GM18951 (cell line): Measurements from ENCODE around the gene B4GALT5.
"Not testable (repeated sequence)": the region's sequence is repeated elsewhere in the genome, so short reads cannot be mapped to it uniquely, and the experiment has no call there.

Source experiments
- POLR2A ChIP-seq: IDR thresholded peaks from 4 replicates; pipeline ENCODE4 v1.6.1; 2011; ENCODE audit warnings: mild to moderate bottlenecking; ENCODE audit not compliant: insufficient read length, insufficient read depth; ENCODE audit errors: extremely low read depth
- in situ Hi-C: fragments of 300-500 bp; cut with MboI; formaldehyde crosslinking; loops from one replicate; pipeline ENCODE4 v1.12.0; 2022; ENCODE audit warnings: low sequenced_read_pairs, mixed read lengths, inconsistent platforms; ENCODE audit not compliant: unreplicated experiment

Gene B4GALT5, protein sequence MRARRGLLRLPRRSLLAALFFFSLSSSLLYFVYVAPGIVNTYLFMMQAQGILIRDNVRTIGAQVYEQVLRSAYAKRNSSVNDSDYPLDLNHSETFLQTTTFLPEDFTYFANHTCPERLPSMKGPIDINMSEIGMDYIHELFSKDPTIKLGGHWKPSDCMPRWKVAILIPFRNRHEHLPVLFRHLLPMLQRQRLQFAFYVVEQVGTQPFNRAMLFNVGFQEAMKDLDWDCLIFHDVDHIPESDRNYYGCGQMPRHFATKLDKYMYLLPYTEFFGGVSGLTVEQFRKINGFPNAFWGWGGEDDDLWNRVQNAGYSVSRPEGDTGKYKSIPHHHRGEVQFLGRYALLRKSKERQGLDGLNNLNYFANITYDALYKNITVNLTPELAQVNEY

DNA sequence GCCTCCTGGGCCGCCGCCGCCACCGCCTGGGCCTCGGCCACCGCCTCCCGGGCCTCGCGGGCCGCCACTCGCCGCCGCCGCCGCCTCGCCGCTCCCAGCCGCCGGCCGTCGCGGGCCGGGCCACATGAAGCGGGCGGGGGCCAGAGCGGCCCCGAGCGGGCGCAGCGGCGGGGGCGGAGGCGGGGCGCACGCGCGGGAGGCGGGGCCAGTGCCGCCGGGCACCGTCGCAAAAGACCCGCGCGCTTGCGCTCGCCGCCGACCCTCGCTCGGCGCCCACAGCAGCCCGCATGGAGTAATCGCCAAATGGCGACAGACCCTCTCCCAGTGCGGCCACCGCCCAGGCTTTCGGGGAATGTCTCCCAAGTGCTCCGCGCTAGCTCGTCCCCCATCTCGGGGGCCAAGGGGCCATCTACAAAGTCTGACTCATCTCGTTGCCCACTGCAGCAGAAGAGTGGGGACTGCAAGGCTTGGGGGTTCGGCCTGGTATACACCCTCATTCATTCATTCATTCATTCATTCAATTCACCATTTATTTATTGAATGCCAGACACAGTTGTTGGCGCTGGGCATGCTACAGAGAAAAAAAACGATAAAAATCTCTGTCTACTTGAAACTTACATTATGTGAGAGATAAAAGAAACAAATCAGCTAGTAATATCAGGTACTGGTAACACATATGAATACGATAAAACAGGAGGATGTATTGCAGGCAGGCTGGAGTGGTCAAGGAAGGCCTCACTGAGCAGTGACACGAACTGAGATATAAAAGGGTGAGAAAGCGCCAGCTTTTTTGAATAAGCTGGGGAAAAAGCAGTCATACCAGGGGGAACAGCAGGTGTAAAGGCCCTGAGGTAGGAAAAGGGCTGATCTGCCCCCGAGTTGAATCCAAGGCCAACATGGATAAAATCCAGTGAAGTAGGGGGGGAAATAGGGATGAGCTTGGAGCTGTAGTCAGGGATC, at the start of gene B4GALT5:
TSS of gene B4GALT5 (minus strand) at position 126 of the 960 bp plus-strand sequence. CDS start 188 bp downstream, outside the sequence.
- TF ChIP-seq POLR2A, result peak; percentile 72
- in situ Hi-C loops, result no loop called here

DNA sequence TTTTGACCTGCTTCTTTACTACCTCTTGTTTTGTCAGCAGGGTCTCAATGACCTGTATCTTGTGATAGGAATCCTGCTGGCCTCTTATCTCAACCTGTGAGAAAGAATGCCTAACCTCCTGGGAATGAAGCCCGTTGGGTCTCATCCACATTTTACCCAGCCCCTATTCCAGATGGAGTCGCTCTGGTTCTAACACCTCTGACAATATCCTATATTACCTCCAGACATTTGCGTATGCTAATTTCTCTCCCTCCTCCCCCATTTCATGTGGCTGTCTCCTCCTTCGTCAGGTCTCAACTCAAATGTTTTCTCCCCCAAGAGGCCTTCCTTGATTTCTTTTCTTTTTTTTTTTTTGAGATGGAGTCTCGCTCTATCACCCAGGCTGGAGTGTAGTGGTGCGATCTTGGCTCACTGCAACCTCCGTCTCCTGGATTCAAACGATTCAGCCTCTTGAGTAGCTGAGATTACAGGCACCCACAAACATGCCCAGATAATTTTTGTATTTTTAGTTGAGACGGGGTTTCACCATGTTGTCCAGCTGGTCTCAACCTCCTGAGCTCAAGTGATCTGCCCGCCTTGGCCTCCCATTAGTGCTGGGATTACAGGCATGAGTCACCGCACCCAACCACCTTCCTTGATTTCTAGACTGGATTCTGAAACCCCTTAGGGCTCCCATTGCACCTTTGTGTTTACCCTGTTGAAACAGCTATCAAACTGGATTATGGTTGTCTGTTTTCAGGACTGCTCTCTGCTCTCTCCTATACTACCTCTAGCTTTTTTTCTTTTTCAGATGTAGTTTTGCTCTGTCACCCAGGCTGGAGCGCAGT, 49.5 kb upstream of the B4GALT5 start:
- in situ Hi-C loops, result no loop called here
- TF ChIP-seq POLR2A, result no peak

DNA sequence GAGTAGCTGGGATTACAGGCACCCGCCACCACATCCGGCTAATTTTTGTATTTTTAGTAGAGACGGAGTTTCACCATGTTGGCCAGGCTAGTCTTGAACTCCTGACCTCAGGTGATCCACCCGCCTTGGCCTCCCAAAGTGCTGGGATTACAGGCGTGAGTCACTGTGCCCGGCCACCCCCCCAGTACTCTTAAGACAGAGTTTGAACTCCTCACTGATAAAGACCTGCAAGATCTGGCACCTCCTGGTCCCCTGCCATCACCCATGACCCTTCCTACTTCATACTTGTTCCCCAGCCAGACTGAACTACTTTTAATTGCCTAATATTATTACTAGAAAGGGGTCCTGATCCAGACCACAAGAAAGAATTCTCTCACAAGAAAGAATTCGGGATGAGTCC, 48.2 kb upstream of the B4GALT5 start:
- in situ Hi-C loops, result not testable (repeated sequence)

DNA sequence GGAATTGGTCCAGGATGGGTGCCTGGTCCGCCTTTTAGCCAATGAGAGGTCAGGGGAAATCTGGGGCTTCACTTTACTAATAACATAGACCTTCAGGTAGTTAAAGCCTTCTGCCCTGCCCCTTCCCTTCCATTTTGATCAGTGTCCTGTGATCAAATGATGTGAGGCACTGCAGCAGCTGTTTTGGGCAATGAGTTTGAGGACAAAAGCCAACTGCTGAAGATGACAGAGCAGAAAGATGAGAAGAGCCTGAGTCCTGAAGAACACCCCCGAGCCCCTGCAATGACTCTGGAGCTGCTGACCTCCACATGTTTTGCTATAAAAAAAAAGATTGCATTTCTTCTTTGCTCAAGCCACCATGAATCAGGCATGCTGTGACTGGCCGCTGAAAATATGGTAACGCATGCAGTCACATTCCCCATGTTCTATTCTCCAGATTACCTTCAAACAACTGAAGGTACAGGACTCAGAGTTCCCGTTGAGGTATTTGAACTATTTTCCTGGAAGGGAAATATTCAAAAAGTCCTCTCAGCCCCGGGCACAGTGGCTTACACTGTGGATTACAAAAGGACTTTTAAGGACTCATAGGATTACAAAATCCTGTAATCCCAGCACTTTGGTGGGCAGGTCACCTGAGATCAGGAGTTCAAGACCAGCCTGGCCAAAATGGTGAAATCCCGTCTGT, 45.7 kb upstream of the B4GALT5 start:
- in situ Hi-C loops, result no loop called here

DNA sequence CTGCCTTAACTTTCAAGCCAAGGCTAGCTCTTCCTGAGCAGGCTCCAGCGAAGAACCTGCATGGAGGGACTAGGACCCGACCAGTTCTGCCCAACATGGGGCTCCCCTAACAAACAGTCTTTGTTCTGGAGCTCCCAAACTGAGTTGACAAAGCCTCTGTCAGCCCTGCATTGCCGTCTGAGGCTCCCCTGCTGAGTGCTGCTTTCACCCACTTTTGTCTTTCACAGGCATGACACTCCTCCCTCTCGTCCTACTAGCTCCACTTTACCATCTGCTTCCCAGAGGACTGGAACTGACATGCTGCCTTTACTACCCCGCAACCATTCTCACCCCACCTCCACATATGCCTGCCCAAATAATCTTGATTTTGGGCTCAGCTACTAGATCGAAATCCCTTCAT, 45.1 kb upstream of the B4GALT5 start:
- in situ Hi-C loops, result no loop called here
- no peak for TF ChIP-seq POLR2A

More for the DNA sequence above, 45.7 kb upstream of the B4GALT5 start:
- TF ChIP-seq POLR2A, result no peak

DNA sequence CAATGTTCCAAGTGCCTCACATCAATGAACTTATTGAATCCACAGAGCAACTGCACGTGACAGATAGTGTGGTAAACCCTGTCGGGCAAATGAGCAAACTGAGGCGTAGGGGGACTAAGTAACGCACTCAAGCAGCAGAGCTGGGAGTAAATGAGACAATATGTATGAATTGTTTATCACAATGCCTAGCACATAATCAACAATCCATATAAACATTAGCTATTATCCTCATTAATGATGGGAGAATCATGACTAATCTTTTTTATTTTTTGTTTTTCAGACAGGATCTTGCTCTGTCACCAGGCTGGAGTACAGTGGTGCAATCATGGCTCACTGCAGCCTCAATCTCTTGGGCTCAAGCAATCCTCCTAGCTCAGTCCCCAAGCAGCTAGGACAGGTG, 43.9 kb upstream of the B4GALT5 start:
- in situ Hi-C loops, result no loop called here
- TF ChIP-seq POLR2A, result no peak

DNA sequence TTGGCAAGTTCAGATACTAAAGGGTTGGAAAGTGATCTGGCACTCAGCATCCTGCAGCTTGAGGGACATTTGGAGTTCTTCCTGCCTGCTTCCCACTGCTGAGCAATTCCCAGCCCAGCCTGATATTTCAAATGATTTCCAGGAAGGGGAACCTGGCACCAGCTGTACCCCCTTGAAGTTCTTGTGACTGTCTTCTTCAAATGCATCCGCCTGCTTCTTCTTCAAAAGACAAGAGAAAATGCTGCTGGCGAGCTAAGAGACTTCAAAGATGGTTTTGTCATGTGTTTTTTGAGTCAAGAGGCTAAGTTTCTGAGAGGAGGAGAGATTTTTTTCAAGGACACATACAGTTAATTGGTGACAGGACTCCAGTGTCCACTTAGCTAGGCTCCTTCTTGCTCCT, 42.6 kb upstream of the B4GALT5 start:
- in situ Hi-C loops, result no loop called here
- TF ChIP-seq POLR2A, result no peak

DNA sequence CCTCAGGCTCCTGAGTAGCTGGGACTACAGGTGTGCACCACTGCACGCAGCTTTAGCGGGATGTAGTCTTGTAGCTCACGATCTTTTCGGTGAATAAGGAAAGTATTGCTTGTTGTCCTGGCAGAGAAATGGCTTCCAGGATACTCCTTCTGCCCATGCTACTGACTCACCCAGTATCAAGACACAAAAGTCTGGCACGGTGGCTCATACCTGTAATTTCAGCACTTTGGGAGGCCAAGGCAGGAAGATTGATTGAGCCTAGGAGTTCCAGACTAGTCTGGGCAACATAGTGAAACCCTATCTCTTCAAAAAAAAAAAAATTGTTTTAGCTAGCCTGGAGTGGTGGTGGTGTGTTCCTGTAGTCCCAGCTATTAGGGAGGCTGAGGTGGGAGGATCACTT, 40.9 kb upstream of the B4GALT5 start:
- no peak for TF ChIP-seq POLR2A
- in situ Hi-C loops, result no loop called here

DNA sequence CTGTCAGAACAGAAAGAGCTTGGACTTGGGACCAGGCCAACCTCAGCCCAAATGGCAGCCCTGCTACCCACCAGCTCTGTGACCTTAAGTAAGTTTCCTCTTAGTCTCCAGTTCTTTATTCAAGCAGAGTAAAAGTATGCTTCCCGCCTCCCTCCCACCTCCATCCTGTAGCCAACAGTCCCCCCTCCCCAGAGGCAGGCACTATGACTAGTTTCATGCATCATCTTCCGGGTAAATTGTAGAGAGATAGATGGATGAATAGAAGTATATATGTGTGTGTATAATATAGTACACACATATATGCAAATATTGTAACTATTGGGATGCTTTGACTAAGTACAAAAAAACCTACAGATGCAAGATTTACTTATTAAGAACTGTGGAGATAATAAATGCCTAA, 39.5 kb upstream of the B4GALT5 start:
- TF ChIP-seq POLR2A, result no peak
- in situ Hi-C loops, result no loop called here

DNA sequence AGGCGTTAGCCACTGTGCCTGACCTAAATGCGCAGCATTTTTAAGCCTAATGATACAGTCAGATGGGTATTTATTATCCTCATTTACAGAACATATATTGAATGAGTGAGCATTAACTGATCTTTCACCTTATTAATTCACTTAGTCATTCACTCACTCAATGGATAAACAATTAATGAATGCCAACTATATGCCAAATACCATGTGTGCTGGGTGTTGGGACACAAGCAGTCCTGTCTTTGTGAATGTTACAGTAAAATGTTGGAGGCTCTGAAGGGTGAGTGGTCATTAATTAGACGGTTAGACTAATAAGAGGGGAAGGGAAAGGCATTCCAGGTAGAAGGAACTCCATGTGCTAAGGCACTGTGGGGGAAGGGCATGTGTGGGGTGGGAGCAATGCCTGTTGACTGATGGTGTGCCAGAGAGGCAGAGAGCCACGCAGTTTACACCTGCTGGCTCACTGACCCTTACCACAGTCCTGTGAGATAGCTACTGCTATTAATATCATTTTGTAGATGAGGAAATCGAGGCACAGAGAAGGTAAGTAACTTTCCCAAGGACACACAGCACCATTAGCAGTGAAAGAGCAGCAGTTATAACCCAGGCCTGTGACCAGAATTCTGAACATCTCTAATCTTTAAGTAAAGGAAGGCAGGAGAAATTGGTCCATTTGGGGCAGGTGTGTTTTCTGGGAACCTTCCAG, 38.7 kb upstream of the B4GALT5 start:
- TF ChIP-seq POLR2A, result no peak
- in situ Hi-C loops, result no loop called here

DNA sequence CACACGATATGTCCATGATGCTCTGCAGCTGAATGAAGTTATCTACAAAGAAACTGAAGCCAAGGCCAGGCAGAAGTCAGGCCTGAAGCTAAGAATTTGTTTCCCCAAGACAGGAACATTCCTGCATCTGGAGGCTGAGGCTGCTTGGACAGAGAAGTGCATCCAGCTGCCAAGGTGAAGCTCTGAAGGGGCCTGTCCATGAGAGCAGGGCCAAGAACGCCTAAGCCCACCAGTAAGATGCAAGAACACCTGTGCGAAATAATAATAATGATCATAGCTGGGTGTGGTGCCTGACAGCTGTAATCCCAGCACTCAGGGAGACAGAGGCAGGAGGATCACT, 37.7 kb upstream of the B4GALT5 start:
- no peak for TF ChIP-seq POLR2A
- in situ Hi-C loops, result no loop called here
